Thoracic aorta endothelial cell (primary cell): ENCODE results near the gene CHL1. TPM values are rescaled to one million over a fixed set of nuclear protein-coding genes. Genes with fewer than 3 reads are reported as not detected.

Experiments used
- small RNA-seq: library from RNA; depleted of rRNA; stranded (forward); fragments of <200 nt; gene quantifications from one replicate; pipeline ENCODE3, GENCODE V24; 2012
- total RNA-seq: library from RNA; depleted of rRNA; stranded (reverse); fragments of >200 nt; gene quantifications from 2 replicates; pipeline ENCODE4 v1.2.3, GENCODE V29; 2012

The CHL1 gene
- total RNA-seq: not detected in 2 replicates

GRCh38 chr3:196311-197148 lies at the start of gene CHL1:
TSS of gene CHL1 (plus strand) at chr3:196763. CDS start at chr3:319777, 123,014 bp downstream.

Small RNA genes within 50 kb of the gene (small RNA-seq; reads per million reads assigned to genes)
- not detected for gene RNU6-1194P
